ENCODE results near the gene VOPP1.

Gene VOPP1

GRCh38 chr7:55570218-55570873 is 2.0 kb downstream of the VOPP1 start:
- peak overlapping the region; percentile 80 to 86 for H3K4me3 ChIP-seq (replicated peaks in 1 of 2; ENCODE audit: low read depth in 2 of 2, low read length in 2 of 2)
- DNase-seq (ENCODE audit: low read depth in 2 of 2) = peak in 1 of 2 donors; percentile 34
- TF ChIP-seq CTCF (IDR thresholded peaks at IDR 0.05; ENCODE audit: low read depth, low read length) = no peak

DNA sequence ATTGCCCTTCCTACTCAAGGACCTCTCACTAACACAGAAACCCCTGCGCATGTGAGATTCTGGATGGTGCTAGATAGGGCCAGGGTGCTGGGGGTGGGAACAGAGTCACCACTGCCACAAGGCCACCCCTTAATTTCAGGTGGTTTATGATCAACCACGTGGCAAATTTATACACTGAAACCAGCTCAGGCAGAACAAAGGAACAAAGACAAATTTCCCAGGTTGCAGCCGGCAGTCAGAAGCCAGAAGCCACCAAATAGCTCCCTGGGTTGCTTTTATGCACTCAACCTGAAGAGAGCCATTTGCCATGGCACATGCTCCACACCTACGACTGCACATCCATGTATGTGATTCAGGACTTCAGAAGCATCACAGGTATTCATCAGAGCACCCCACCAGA is 2.5 kb downstream of the VOPP1 start:
- DNase-seq (ENCODE audit: low read depth in 2 of 2) = no peak
- TF ChIP-seq CTCF (IDR thresholded peaks at IDR 0.05; ENCODE audit: low read depth, low read length) = no peak
- H3K4me3 ChIP-seq (replicated peaks in 1 of 2; ENCODE audit: low read depth in 2 of 2, low read length in 2 of 2) = no peak overlapping the region

- DNase-seq (ENCODE audit: low read depth in 2 of 2) = no peak
- no peak overlapping the region for H3K4me3 ChIP-seq (replicated peaks in 1 of 2; ENCODE audit: low read depth in 2 of 2, low read length in 2 of 2)
Measured at GRCh38 chr7:55569269-55569663, 3.0 kb downstream of the VOPP1 start.

DNA sequence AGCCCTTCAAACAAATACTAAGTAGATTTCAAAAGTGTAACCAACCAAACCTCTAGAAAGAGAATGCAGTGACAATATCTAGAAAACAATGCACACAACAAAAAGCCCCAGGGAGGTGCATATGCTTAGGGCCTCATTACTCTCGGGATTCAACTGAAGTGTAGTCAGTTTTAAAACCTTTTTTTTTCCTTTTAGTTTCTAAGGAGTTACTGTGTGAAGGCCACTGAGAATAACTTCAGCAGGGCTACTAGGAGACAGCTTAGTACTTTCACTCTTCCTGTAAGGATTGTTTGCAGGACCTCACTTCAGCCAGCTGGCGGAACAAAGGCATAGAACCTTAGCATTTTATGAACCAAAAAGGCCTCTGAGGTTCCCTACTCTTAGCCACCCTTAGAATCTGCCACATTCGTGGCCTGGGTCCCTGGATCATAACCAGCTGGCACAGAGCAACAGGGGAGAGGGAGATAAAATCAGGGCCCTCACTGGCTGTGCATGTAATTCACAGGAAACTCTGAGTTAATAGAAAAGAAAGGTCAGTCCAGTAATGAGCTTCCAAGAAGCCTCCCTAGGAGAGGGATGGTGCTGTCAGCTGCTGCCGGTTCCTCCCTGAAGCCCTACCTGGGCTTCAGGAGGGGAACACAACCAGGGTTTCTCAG is 3.6 kb downstream of the VOPP1 start:
- no peak overlapping the region for H3K4me3 ChIP-seq (replicated peaks in 1 of 2; ENCODE audit: low read depth in 2 of 2, low read length in 2 of 2)
- TF ChIP-seq CTCF (IDR thresholded peaks at IDR 0.05; ENCODE audit: low read depth, low read length) = no peak
- DNase-seq (ENCODE audit: low read depth in 2 of 2) = peak in 1 of 2 donors; percentile 49

More at GRCh38 chr7:55569269-55569663, 3.0 kb downstream of the VOPP1 start:
- TF ChIP-seq CTCF (IDR thresholded peaks at IDR 0.05; ENCODE audit: low read depth, low read length) = no peak

- no peak for TF ChIP-seq CTCF (IDR thresholded peaks at IDR 0.05; ENCODE audit: low read depth, low read length)
- no peak for DNase-seq (ENCODE audit: low read depth in 2 of 2)
Measured at GRCh38 chr7:55567571-55567970, 4.7 kb downstream of the VOPP1 start.

GRCh38 chr7:55565681-55566080 is 6.6 kb downstream of the VOPP1 start:
- H3K4me3 ChIP-seq (replicated peaks in 1 of 2; ENCODE audit: low read depth in 2 of 2, low read length in 2 of 2) = no peak overlapping the region
- no peak for DNase-seq (ENCODE audit: low read depth in 2 of 2)
- no peak for TF ChIP-seq CTCF (IDR thresholded peaks at IDR 0.05; ENCODE audit: low read depth, low read length)

More at GRCh38 chr7:55567571-55567970, 4.7 kb downstream of the VOPP1 start:
- H3K4me3 ChIP-seq (replicated peaks in 1 of 2; ENCODE audit: low read depth in 2 of 2, low read length in 2 of 2) = no peak overlapping the region

Measured in cardiac fibroblast (primary cell).